HG03175 (cell line): ENCODE results near the gene MMD2.
"Not testable (repeated sequence)": the region's sequence is repeated elsewhere in the genome, so short reads cannot be mapped to it uniquely, and the experiment has no call there.

ENCODE experiments used
- ATAC-seq: cut with Tn5 transposase; IDR thresholded peaks from one replicate; pipeline ENCODE4 v1.9.1; 2021; ENCODE audit warnings: mild to moderate bottlenecking, moderate library complexity; ENCODE audit not compliant: unreplicated experiment

The MMD2 gene, protein sequence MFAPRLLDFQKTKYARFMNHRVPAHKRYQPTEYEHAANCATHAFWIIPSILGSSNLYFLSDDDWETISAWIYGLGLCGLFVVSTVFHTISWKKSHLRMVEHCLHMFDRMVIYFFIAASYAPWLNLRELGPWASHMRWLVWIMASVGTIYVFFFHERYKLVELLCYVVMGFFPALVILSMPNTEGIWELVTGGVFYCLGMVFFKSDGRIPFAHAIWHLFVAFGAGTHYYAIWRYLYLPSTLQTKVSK

DNA sequence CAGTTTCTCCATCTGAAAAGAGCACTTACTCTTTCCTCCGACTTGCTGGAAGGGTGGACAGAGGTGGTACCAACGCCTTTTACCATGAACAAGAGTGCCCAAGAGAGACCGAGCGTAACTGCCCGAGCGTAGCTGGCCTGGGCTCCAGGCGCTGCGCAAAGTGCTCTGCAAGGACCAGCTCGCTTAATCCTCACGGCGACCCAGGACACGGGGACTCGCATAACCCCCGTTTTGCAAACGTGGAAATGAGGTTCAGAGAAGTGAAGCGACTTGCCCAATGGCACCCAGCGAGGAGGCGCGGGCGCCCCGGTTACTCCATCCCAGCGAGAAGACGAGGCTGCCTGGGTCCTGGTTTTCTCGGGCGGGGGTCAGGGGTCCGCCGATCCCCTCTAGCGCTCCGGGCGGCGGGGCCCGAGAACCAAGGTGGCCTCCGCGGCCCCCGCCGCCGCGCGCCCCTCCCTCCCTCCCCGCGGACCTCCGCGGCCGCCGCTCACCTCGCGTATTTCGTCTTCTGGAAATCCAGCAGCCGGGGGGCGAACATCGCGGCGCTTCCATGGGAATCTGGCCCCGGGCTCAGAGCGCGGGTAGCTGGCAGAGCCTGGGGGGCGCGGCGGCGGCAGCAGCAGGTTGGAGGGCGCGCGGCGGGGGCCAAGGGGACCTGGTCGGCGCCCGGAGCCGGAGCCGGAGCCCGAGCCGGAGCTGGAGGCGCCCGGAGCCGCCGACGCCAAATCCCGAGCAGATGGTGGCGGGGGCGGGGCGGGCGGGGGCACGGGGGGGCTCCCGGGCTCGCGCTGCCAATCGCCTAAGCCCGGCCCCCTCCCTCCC is at the start of gene MMD2:
TSS of gene MMD2 (minus strand) at position 711 of the 825 bp plus-strand sequence. CDS start at position 541, 170 bp downstream.
- no peak for ATAC-seq

DNA sequence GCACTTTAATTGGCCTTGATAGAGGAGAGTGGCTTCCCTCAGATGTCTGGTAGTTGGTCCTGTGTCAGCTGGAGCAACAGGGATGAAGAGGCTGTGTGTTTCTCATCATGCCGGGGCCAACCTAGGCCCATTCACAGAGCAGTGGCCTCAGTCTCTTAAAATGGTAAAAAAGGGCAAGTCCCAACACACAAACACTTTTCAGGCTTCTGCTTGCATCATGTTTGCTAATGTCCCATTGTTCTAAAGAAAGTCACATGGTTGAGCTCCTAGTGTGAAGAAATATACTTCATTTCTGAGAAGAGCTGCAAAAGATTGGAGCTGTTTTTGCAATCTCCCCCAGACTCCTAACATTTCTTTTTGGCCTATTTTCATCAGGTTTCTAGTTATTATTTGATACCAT is 46.1 kb upstream of the MMD2 start:
- ATAC-seq = no peak

DNA sequence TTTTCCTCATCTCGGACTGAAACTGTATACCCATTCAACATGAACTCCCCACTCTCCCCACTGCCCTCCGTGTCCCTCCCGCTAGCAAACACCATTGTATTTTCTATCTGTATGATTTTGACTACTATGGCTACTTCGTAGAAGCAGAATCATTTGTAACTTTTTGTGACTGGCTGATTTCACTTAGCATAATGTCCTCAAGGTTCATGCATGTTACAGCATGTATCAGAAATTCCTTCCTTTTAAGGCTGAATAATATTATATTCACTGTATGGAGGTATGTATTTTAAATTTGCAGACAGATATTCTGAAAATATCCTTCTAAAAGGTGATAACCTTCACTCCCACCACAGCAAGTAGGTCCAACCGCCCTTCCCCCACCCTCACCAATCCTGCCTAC is 42.9 kb upstream of the MMD2 start:
- ATAC-seq = no peak

GRCh38 chr7:5001003-5001402 is 42.0 kb upstream of the MMD2 start:
- ATAC-seq = no peak

DNA sequence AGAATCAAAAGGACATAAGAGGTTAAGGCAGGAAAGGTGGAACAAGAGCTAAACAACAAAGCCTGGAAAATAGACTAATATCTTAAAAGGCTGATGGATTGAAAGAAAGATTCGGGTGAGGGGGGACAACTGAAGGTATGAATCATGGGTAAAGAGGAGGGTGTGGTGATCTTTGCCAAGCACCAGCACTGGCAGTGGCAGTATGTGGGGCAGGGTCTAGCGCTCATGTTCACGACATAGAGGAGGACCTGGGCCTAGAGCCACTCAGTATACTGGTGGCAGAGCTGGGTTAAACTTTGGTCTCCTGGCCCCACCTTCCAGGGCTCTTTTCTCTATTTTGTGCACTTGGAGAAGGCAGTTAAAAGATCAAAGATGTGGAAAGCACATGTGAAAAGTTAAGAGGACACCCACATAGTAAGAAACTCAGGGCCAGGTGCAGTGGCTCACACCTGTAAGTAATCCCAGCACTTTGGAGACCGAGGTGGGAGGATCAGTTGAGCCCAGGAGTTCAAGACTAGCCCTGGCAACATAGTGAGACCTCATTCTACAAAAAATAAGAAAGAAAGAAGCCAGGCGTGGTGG is 40.5 kb upstream of the MMD2 start:
- no peak for ATAC-seq

DNA sequence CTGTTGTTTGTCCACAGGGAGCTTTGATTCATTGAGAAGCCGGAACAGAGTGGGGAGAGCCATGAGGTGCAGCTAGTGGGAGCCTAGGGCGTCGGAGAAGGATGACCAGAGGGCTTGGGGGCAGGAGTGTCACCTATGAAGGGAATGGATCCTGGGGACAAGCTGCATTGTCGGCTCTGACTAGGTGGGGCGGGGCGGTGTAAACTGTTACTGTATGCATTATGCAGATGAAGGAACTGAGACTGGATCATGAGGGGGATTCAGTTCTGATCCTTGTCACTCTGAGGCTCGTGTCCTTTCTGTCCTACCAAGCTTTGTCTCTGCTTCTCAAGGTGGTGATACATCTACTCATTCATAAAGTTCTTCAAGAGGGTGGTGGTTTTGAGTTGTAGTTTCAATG is 39.9 kb upstream of the MMD2 start:
- ATAC-seq = no peak

- ATAC-seq = no peak
Observed at GRCh38 chr7:4998244-4998643, 39.3 kb upstream of the MMD2 start.

DNA sequence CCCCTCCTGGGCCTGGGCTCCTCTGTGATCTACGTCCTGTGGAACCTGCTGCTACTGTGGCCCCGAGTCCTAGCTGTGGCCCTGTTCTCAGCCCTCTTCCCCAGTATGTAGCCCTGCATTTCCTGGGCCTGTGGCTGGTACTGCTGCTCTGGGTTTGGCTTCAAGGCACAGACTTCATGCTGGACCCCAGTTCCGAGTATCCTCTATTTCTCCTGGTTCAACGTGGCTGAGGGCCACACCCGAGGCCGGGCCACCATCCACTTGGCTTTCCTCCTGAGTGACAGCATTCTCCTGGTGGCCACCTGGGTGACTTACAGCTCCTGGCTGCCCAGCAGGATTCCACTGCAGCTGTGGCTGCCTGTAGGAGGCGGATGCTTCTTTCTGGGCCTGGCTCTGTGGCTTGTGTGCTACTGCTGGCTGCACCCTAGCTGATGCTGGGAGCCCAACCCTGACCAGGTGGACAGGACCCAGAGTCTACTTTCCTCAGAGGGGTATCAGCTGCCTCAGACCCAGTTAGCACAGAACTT is 37.8 kb upstream of the MMD2 start:
- no peak for ATAC-seq

GRCh38 chr7:4995429-4995969 is 36.5 kb upstream of the MMD2 start:
- ATAC-seq = no peak

DNA sequence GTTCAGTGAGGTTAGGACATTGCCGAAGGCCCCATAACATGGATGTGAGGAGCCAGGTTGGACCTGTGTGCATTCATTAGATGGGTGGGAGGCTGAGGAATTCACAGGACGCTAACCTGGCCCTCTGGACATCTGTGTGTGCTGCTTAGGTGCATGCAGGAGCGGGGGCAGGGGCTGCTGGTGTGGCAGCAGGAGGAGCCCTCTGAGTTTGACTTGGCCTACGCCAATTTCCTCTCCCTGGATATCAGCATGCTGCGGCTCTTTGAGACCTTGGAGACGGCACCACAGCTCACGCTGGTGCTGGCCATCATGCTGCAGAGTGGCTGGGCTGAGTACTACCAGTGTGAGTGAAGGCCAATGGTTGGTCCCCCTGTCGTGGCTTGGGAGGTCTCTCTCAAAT is 34.5 kb upstream of the MMD2 start:
- no peak for ATAC-seq

DNA sequence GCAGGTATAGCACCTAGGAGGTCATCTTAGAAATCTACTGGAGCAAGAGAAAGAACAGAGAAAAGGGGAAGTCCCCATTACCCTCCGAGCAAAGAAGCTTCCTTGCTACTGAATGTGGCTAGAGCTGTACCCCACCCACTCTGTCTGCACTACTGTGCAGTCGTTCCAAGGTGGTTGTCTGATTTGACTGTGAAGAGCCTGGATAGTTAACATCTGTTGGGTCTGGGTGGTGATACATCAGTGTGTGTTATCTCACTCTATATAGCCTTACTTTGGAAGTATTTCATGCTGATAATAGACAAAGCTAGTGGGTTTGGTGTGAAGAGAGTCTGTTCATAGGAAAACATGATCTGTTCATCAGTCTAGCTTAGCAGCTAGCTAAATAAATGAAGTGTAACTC is 23.8 kb upstream of the MMD2 start:
- ATAC-seq = not testable (repeated sequence)

DNA sequence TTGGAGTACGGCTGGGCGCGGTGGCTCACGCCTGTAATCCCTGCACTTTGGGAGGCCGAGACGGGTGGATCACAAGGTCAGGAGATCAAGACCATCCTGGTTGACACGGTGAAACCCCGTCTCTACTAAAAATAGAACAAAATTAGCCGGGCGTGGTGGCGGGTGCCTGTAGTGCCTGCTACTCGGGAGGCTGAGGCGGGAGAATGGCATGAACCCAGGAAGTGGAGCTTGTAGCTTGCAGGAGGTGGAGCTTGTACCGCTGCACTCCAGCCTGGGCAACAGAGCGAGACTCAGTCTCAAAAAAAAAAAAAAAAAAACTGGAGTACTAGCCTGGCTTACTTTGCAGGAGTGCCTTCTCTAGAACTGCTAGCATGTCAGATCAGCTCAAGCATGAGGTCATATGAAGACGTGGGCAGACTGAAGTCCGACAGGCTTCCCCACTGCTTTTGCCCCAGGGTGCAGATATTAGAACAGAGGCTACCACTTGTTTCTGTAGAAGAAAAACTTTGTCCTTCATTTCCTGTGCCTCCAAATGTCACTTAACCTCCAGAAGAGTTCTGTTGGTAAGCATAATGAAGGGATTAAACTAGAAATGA is 22.4 kb upstream of the MMD2 start:
- not testable (repeated sequence) for ATAC-seq

- ATAC-seq = not testable (repeated sequence)
Observed at GRCh38 chr7:4975626-4976025, 16.6 kb upstream of the MMD2 start.

DNA sequence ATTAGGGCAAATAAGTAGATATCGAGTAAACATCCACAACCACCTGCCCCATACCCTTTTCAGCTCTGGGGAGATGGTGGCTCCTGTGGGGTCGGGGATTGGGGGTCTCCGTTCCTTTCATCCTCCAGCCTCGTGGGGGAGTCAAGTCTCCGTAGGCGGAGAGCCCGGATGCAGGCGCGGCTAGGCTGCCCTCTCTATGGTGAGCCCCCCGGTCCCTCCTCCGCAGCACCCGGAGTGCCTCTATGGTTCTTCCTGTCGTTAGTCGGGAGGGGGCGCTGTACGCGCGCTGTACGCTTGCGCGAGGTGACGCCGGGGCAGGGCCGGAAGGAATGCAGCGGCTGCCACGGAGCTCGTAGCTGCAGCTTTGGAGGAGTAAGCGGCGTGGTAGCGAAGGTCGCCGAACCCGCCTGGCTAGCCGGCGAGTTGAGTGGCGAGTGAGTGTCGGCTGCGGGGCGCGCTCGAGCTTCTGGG is 14.8 kb upstream of the MMD2 start:
- ATAC-seq = peak; percentile 95

DNA sequence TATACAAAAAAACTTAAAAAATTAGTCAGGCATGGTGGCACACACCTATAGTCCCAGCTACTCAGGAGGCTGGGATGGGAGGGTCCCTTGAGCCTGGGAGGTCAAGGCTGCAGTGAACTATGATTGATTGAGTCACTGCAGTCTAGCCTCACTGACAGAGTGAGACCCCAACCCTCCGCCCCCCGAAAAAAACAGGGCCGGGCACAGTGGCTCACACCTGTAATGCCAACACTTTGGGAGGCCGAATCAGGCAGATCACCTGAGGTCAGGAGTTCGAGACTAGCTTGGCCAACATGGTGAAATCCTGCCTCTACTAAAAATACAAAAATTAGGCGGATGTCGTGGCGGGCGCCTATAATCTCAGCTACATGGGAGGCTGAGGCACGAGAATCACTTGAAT is 13.5 kb upstream of the MMD2 start:
- ATAC-seq = not testable (repeated sequence)

DNA sequence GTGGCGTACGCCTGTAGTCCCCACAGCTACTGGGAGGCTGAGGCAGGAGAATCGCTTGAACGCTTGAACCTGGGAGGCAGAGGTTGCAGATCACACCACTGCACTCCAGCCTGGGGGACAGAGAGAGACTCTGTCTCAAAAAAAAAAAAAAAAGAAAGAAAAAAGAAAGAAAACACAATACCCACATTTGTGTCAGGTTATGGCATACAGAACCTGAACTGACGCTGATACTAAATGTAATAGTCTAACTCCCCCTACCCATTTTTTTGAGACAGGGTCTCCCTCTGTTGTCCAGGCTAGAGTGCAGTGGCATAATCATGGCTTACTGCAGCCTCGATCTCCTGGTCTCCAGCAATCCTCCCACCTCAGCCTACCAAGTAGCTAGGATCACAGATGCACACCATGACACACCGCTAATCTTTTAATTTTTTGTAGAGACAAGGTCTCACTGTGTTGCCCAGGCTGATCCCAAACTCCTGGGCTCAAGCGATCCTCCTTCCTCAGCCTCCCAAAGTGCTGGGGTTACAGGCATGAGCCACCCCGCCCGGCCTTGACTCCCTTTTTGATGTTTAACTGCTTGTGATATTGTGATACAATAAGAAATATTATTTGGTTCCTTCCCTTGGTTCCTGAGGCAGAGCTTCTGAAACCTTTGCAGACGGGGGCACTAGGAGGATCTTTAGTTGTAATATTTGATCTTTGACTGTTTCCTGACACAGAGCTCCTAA is 6.5 kb upstream of the MMD2 start:
- ATAC-seq = no peak

- no peak for ATAC-seq
Observed at GRCh38 chr7:4964506-4964905, 5.5 kb upstream of the MMD2 start.

DNA sequence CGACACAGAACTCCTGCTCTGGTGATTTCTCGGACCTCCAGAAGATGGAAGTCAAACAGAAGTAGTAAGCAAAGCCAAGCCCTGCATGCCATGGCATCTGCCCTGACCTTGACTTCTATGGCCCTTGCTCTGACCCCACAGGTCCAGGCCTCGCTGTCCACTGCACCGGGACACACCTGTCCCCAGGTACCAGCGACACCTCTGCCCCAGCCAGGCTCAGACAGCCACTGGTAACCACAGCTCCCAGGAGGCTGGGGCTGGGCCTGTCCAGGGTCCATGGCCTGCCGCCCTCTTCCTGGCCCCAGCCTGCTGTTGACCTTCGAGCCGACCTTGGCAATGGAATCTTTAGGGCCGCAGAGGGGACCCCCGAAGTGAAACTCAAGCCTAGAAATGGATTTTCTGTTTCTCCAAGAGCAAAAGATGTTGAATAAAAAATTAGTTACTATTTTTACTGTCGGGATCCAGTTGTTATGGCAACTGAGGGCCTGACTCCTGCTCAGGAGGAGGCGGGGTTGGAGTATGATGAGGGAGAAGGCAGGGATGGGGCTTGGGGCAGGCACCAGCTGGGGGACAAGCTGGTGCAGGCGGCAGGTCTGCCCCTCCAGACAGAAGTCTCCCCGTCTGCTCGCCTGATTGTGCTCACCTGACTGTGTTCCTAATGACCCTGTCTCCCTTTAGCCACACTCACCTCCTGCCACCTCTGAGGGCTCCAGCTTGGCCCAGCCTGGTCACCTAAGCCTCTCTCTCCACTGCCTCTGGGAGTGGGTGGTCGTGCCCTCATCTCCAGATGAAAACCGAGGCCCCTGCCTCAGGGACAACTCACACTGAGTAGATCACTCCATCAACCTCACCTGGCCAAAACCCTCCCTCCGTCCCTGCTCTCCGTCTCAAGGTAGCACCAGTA is 4.1 kb upstream of the MMD2 start:
- no peak for ATAC-seq

- ATAC-seq = no peak
Observed at GRCh38 chr7:4960363-4960762, 1.4 kb upstream of the MMD2 start.
